Fibroblast of lung (primary cell): ENCODE measurements around the gene PDZD7. TPM values are rescaled to one million over a fixed set of nuclear protein-coding genes. Genes with fewer than 3 reads are reported as not detected.

Experiments
- DNase-seq, 2 donors: peaks; one replicate each; pipeline versions ENCODE4 v3.0.0 to v3.0.0-alpha.2; 2010; ENCODE audit warnings: low read depth in 2 of 2
- H2AFZ ChIP-seq: 2 replicates; pipeline ENCODE4 v1.5.1; 2012; ENCODE audit warnings: low read length, control low read depth, inconsistent platforms
- H3K27ac ChIP-seq: 2 replicates; pipeline ENCODE4 v1.5.1; 2011; ENCODE audit warnings: low read length, control low read depth; ENCODE audit not compliant: insufficient read depth
- H3K27me3 ChIP-seq: 2 replicates; pipeline ENCODE4 v1.5.1; 2011; ENCODE audit warnings: mild to moderate bottlenecking, low read length; ENCODE audit not compliant: control insufficient read depth, insufficient read depth
- H3K36me3 ChIP-seq: 2 replicates; pipeline ENCODE4 v1.5.1; 2011; ENCODE audit warnings: low read length; ENCODE audit not compliant: control insufficient read depth, insufficient read depth
- H3K4me1 ChIP-seq: 2 replicates; pipeline ENCODE4 v1.5.1; 2011; ENCODE audit warnings: low read length; ENCODE audit not compliant: control insufficient read depth, insufficient read depth; ENCODE audit errors: extremely low read depth
- H3K4me2 ChIP-seq: 2 replicates; pipeline ENCODE4 v1.5.1; 2011; ENCODE audit warnings: low read length, control low read depth; ENCODE audit not compliant: insufficient read depth; ENCODE audit errors: extremely low read depth
- H3K4me3 ChIP-seq, 4 experiments: fragments of 200-600 bp in 1 of 4; sonication (generic) in 1 of 4; replicated peaks in 1 of 4; 2 replicates each; pipeline ENCODE4 v1.5.1; 2011 to 2016; ENCODE audit warnings: low read length in 4 of 4, low read depth in 3 of 4, mild to moderate bottlenecking in 3 of 4, control low read depth in 2 of 4, inconsistent platforms in 1 of 4, mixed read lengths in 1 of 4; ENCODE audit not compliant: insufficient read depth in 1 of 4; ENCODE audit errors: control extremely low read depth in 1 of 4
- H3K79me2 ChIP-seq: 2 replicates; pipeline ENCODE4 v1.5.1; 2012; ENCODE audit warnings: mild to moderate bottlenecking, low read length, inconsistent platforms; ENCODE audit not compliant: control insufficient read depth, insufficient read depth
- H3K9ac ChIP-seq: 2 replicates; pipeline ENCODE4 v1.5.1; 2011; ENCODE audit warnings: mild to moderate bottlenecking, low read length, control low read depth; ENCODE audit not compliant: insufficient read depth
- H3K9me3 ChIP-seq: 2 replicates; pipeline ENCODE4 v1.5.1; 2012; ENCODE audit warnings: low read depth, low read length; ENCODE audit not compliant: control insufficient read depth, insufficient read depth
- H4K20me1 ChIP-seq: 2 replicates; pipeline ENCODE4 v1.5.1; 2011; ENCODE audit warnings: low read length; ENCODE audit not compliant: control insufficient read depth, insufficient read depth; ENCODE audit errors: extremely low read depth
- EZH2 ChIP-seq: IDR thresholded peaks from 2 replicates; pipeline ENCODE4 v1.5.1; 2012; ENCODE audit warnings: low read length, control low read depth, mild to moderate bottlenecking; ENCODE audit errors: missing control alignments
- polyA plus RNA-seq, 2 donors: library from polyadenylated mRNA; depleted of rRNA in 1 of 2; stranded (reverse) in 1 of 2; unstranded in 1 of 2; fragments of >200 nt; gene quantifications; 2 replicates each; pipeline ENCODE4 v1.2.1, GENCODE V29; 2011 to 2012; ENCODE audit warnings: missing spikeins in 1 of 2
- total RNA-seq: library from RNA; depleted of rRNA; stranded (reverse); fragments of >200 nt; gene quantifications from 2 replicates; pipeline ENCODE4 v1.2.1, GENCODE V29; 2014
- TF ChIP-seq, protein P1 (sequence below), 2 donors: IDR thresholded peaks in 1 of 2; conservative IDR thresholded peaks in 1 of 2; 1 replicate in 1 of 2; 2 replicates in 1 of 2; pipeline ENCODE4 v1.5.1; 2011 to 2012; ENCODE audit warnings: low read length in 2 of 2, control low read depth in 1 of 2, inconsistent platforms in 1 of 2, low read depth in 1 of 2, mild to moderate bottlenecking in 1 of 2

PDZD7 gene
- total and polyA plus RNA-seq, 2 donors (not counting 1 experiment from before 2014, with no cell fraction given), result 0.42 to 1.3 TPM

DNA sequence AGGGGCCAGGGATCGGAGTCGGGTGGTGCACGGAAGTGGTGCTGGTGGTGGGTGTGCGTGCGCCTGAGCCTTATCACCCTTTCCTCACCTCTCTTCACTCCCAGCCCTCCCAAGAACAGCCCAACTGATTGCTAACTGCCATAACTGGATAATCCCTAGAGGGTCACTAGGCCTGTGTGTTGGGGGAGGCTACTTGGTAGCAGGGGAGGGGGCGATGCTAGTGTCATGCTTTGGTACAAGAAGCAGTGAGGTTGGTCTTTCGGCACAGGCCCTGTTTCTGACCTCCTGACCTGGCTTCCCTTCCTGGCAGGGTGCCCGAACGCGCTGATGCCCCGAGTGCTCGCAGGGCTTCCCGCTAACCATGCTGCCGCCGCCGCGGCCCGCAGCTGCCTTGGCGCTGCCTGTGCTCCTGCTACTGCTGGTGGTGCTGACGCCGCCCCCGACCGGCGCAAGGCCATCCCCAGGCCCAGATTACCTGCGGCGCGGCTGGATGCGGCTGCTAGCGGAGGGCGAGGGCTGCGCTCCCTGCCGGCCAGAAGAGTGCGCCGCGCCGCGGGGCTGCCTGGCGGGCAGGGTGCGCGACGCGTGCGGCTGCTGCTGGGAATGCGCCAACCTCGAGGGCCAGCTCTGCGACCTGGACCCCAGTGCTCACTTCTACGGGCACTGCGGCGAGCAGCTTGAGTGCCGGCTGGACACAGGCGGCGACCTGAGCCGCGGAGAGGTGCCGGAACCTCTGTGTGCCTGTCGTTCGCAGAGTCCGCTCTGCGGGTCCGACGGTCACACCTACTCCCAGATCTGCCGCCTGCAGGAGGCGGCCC, 31.5 kb upstream of the PDZD7 start:
- Histone ChIP-seq H3K4me3 (peak overlapping the region; percentile 58 to 98 (median 68)), H3K79me2 (peaks cover 13% of the 10 kb centered on the region), H3K4me2 (peak overlapping the region; percentile 77), H3K36me3 (no peaks in the 10 kb centered on the region), H3K27me3 (no peaks in the 10 kb centered on the region), H3K9me3 (no peaks in the 10 kb centered on the region), H4K20me1 (no peaks in the 10 kb centered on the region), H3K9ac (peak overlapping the region; percentile 45), H3K4me1 (peaks cover 13% of the 10 kb centered on the region), H2AFZ (peak overlapping the region; percentile 32), H3K27ac (peak overlapping the region; percentile 97)
- peak; percentile 44 to 54 for DNase-seq
- TF ChIP-seq EZH2, result no peak
- TF ChIP-seq, protein P1, sequence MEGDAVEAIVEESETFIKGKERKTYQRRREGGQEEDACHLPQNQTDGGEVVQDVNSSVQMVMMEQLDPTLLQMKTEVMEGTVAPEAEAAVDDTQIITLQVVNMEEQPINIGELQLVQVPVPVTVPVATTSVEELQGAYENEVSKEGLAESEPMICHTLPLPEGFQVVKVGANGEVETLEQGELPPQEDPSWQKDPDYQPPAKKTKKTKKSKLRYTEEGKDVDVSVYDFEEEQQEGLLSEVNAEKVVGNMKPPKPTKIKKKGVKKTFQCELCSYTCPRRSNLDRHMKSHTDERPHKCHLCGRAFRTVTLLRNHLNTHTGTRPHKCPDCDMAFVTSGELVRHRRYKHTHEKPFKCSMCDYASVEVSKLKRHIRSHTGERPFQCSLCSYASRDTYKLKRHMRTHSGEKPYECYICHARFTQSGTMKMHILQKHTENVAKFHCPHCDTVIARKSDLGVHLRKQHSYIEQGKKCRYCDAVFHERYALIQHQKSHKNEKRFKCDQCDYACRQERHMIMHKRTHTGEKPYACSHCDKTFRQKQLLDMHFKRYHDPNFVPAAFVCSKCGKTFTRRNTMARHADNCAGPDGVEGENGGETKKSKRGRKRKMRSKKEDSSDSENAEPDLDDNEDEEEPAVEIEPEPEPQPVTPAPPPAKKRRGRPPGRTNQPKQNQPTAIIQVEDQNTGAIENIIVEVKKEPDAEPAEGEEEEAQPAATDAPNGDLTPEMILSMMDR (conservative IDR thresholded peaks at IDR 0.05 in 1 of 2, IDR thresholded peaks at IDR 0.05 in 1 of 2; ENCODE audit: low read depth in 1 of 2, low read length in 2 of 2), result peak; percentile 32 to 40

DNA sequence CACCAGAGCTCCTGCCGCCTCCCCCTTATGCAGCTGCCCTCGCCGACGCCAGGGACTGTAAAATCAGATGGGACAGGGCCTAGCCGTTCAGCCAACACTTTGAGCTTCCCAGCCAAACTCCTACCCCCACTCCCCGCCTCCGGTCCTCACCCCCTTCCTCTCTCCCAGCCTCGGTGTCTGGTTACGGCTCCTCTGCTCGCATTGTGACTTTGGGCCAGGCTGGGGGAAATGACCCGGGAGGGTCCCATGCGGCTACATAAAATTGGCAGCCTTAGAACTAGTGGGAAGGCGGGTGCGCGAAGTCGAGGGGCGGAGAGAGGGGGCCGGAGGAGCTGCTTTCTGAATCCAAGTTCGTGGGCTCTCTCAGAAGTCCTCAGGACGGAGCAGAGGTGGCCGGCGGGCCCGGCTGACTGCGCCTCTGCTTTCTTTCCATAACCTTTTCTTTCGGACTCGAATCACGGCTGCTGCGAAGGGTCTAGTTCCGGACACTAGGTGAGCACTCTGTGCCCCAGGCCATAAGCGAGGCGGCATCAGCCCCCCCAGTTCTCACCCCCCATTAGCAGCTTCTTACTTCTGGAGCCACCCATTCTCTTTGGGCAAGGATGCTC, 30.8 kb upstream of the PDZD7 start, which contains the start of gene KAZALD1:
KAZALD1 (plus strand) TSS at position 366 of the 608 bp plus-strand sequence. CDS start 604 bp downstream, outside the sequence.
- no peaks in the 10 kb centered on the region for H4K20me1 ChIP-seq
- DNase-seq, result peak; percentile 68 to 87
- H3K4me2 ChIP-seq, result peak within 1 kb of the TSS; percentile 90
- H3K36me3 ChIP-seq, result no peaks in the 10 kb centered on the region
- H3K27me3 ChIP-seq, result no peaks in the 10 kb centered on the region
- H3K4me1 ChIP-seq, result peaks cover 13% of the 10 kb centered on the region
- H3K79me2 ChIP-seq, result peaks cover 13% of the 10 kb centered on the region
- peak within 1 kb of the TSS; percentile 97 for H3K27ac ChIP-seq
- H3K4me3 ChIP-seq, result peak within 1 kb of the TSS; percentile 70 to 98 (median 88)
- H3K9me3 ChIP-seq, result no peaks in the 10 kb centered on the region
- H2AFZ ChIP-seq, result peak within 1 kb of the TSS; percentile 98
- H3K9ac ChIP-seq, result peak within 1 kb of the TSS; percentile 98
- TF ChIP-seq, protein P1 (conservative IDR thresholded peaks at IDR 0.05 in 1 of 2, IDR thresholded peaks at IDR 0.05 in 1 of 2; ENCODE audit: low read depth in 1 of 2, low read length in 2 of 2), result no peak
- no peak for TF ChIP-seq EZH2

DNA sequence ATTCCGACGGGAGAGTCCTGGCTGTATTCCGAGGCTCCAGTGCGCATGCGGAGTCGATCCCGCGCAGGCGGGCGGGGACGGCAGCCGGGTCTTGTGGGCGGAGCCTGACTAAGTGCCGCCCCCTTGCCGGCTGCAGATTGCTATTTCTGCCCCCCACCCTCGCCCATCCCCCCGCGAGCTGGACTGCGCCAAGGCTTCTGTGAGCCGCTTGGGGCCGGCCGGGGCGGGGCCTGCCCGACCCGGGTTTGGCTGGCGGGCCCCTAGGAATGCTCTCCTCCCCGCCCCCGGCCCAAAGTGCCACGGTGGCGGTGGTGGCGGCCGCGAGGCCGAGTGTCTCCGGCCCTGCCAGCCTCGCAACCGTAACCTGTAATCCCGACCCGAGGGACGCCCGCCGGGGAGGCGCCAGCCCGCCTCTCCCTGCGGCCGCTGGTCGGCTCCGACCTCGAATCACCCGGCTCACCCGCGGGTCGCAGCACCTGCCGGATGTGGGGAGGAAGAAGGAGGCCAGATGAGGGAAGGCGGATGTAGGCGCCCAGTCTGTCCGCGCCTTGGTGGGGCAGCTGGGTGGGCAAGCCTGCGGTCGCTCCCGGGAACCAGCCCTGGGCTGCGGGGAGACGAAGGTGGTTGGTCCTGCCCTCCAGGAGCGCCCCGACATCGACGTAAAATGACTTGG, 30.2 kb upstream of the PDZD7 start:
- no peak for TF ChIP-seq EZH2
- TF ChIP-seq, protein P1 (conservative IDR thresholded peaks at IDR 0.05 in 1 of 2, IDR thresholded peaks at IDR 0.05 in 1 of 2; ENCODE audit: low read depth in 1 of 2, low read length in 2 of 2), result no peak

More for the DNA sequence above, 30.2 kb upstream of the PDZD7 start:
- H3K27ac ChIP-seq, result peak overlapping the region; percentile 97
- no peaks in the 10 kb centered on the region for H3K9me3 ChIP-seq
- H3K4me2 ChIP-seq, result peak overlapping the region; percentile 90
- peak overlapping the region; percentile 98 for H3K9ac ChIP-seq
- H4K20me1 ChIP-seq, result no peaks in the 10 kb centered on the region
- peak overlapping the region; percentile 70 to 98 (median 88) for H3K4me3 ChIP-seq
- peak overlapping the region; percentile 98 for H2AFZ ChIP-seq
- H3K27me3 ChIP-seq, result no peaks in the 10 kb centered on the region
- H3K79me2 ChIP-seq, result peaks cover 13% of the 10 kb centered on the region
- no peaks in the 10 kb centered on the region for H3K36me3 ChIP-seq
- DNase-seq, result peak; percentile 89 to 94
- peaks cover 10% of the 10 kb centered on the region for H3K4me1 ChIP-seq
